Midbrain (tissue), 1 donor: ENCODE data around the gene SIGLEC5.
"Not testable (repeated sequence)": the region's sequence is repeated elsewhere in the genome, so short reads cannot be mapped to it uniquely, and the experiment has no call there.

Experiments
- DNase-seq: peaks from one replicate; lab custom pipeline; 2025; lab: John Stamatoyannopoulos, UW

Gene SIGLEC5, protein sequence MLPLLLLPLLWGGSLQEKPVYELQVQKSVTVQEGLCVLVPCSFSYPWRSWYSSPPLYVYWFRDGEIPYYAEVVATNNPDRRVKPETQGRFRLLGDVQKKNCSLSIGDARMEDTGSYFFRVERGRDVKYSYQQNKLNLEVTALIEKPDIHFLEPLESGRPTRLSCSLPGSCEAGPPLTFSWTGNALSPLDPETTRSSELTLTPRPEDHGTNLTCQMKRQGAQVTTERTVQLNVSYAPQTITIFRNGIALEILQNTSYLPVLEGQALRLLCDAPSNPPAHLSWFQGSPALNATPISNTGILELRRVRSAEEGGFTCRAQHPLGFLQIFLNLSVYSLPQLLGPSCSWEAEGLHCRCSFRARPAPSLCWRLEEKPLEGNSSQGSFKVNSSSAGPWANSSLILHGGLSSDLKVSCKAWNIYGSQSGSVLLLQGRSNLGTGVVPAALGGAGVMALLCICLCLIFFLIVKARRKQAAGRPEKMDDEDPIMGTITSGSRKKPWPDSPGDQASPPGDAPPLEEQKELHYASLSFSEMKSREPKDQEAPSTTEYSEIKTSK

DNA sequence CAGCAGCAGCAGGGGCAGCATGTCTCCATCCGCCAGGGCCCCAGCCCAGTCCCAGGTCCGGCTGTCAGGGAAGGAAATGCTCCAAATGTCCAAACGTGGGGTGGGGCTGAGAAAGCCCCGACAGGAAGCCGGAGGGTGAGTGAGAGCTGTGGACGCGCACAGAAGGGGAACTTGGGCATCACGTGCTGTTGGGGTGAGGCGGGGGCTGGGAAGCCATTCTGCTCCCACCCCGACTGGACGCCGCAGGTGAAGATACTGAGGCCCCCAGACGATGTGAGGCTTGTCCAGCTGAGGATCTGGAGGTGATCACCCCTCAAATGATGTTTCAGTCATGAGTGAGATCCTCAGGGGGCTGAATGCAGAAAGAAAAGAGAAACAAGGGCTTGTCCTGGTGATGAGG, at the start of gene SIGLEC5:
TSS of gene SIGLEC5 (minus strand) at position 87 of the 400 bp plus-strand sequence. CDS start at position 21, 66 bp downstream.
- not testable (repeated sequence) for DNase-seq

DNA sequence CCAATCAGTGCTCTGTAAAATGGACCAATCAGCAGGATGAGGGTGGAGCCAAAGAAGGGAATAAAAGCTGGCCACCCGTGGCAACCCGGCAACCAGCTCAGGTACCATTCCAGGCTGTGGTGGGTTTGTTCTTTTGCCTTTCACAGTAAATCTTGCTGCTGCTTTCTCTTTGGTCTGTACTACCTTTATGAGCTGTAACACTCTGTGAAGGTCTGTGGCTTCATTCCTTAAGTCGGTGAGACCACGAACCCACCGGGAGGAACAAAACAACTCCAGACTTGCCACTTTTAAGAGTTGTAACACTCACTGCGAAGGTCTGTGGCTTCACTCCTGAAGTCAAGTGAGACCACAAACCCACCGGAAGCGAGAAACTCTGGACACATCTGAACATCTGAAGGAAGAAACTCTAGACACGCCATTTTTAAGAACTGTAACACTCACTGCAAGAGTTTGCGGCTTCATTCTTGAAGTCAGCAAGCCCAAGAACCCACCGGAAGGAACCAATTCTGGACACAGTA, 46.4 kb upstream of the SIGLEC5 start:
- DNase-seq: no peak

DNA sequence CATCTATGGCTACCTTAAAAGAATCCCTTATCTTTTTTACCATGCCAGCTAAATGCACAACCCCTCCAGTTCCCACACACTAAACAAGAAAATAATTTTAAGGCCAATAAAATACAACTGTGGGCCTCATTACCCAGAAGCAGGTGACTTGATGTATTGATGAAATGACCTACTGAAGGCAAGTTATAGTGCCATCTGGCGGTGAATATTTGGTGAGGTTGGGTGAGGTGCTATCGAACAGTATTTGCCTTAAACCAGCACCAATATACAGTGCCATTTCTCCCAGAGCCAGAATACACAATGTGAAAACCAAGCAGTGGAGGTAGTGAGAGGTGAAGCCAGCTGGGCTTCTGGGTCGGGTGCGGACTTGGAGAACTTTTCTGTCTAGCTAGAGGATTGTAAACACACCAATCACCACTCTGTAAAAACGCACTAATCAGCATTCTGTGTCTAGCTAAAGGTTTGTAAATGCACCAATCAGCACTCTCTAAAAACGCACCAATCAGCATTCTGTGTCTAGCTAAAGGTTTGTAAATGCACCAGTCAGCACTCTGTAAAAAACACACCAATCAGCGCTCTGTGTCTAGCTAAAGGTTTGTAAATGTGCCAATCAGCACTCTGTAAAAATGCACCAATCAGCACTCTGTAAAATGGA, 45.8 kb upstream of the SIGLEC5 start:
- not testable (repeated sequence) for DNase-seq

DNA sequence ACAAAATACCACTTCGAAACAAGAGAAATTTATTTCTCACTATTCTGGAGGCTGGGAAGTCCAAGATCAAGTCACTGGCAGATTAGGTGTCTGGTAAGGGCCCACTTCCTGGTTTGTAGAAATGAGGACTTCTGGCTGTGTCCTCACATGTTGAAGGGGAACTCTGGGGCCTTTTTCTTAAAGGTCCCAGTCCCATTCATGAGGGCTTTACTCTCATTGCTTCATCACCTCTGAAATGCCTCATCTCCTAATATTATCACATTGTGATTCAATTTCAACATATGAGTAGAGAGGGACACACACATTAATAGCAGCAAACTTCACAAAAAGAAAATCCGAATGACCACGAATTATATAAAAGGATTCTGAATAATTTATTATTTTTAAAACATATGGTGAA, 38.0 kb upstream of the SIGLEC5 start:
- no peak for DNase-seq

DNA sequence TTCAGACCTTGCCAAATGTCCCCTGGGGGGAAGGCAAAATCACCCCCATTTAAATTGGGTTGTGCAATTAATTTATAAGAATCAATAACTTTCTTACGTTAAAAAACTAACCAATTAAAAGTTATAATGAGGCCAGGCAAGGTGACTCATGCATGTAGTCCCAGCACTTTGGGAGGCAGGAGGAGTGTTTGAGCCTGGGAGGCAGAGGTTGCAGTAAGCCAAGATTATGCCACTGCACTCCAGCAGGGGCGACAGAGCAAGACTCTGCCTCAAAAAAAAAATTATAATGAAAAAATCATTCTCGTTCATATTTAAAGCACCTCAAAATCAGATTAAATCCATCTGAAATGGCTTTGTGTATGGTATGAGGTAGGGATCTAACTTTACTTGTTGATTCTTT, 34.8 kb upstream of the SIGLEC5 start:
- no peak for DNase-seq

DNA sequence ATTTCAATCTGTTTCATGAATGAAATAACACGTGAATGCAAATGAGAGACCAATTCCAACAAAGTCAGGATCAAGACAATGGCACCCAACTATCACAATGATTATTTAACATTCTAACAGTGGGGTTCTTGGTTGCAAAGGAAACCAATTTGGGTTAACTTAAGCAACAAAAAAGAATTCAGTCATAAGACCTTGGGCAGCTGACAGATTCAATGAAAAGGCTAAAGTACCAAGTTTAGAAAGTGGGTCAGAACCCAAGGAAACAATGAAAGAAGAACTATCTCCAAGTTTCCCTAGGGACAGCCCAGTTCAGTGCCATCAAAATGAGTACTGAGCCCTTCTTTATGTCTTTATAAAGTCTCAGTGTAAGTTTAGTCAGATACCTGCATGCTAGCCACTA, 33.9 kb upstream of the SIGLEC5 start:
- no peak for DNase-seq

DNA sequence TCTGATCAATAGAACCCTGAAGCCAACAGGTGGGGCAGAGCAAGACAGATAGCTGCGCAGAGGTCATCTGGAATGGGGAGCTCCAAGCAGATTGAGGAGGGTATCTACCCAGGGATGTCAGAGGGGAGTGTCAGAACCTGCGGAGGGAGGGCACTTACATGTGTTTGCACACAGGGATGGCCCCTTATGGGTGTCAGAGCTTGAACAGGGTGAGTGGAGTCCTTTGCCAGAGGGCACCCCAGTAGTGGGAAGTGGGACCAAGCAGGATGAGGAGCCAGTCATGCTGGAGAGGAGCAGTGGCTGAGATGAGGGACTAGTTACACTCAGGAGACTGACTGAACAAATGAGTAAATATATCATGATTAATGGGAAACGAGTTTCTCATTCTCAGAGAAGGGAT, 33.4 kb upstream of the SIGLEC5 start:
- DNase-seq: no peak

DNA sequence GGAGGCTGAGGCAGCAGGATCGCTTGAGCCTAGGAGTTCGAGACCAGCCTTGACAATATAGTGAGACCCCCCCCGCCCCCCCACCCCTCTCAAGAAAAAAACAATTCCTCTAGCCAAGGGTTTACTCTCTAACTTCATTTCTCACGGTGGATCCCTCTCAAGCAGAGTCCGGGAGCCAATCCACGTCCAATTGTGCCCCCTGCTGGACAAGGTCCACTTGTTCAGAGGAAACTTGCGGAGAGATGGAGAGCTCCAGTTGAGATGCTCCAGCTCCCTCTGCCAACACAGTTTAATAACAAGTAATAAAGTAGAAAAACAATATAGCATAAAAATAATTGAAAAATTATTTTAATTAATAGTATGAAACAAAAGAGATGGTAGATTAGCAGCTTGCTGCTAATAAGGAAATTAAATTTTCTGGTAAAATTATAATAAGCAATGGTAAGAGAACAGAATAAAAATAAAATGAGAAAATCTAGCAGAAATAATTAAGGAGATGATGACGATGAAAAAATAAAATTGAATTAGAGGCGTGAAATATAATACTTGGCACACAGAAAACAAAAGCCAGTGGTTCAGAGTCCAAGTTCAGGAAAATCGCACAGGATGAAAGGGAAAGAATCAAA, 30.9 kb upstream of the SIGLEC5 start:
- DNase-seq: peak; percentile 84

DNA sequence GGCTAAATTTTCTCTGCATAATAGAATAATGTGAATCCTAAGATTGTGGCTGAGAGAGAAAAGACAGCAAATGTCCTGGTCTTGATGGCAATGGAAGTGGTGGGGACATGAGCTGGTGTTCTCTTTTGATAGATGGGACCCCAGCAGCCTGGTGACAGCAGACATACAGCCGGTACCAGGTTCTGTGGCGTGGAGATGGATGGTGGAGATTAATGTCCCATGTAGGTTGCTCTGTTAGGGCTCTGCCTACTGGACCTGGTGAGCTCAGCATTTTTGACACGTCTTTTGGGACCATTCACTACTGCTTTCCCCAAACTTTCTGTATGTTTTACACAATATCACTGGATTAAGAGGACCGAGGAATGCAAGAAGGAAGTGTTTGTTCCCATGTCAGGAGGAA, 24.6 kb upstream of the SIGLEC5 start:
- no peak for DNase-seq

DNA sequence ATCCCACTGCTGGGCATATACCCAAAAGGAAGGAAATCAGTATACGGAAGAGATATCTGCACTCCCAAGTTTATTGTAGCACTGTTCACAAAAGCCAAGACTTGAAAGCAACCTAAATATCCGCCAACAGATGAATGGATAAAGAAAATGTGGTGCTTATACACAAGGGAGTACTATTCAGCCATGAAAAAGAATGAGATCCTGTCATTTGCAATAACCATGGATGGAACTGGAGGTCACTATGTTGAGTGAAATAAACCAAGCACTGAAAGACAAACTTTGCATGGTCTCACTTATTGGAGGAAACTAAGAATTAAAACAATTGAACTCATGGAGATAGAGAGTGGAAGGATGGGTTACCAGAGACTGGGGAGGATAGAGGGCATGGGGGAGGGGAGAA, 23.0 kb upstream of the SIGLEC5 start:
- no peak for DNase-seq

DNA sequence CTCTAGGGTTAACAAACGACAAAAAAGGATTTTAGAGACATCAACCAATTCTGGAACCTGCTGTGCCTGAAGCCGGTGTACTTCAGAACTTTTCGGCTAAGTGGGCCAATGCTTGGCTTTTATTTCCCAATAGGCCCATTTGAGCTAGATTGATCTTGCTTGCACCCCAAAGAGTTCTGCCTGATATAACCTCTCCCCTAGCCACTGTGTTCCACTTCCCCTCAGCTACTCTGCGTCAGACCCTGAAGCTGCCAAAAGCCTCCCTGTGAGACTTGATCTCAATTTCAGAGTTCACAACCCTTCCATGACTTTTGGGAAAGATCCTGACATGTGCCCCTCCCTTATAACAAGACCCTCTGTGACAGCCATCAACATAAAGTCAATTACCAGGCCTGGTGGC, 22.1 kb upstream of the SIGLEC5 start:
- no peak for DNase-seq

DNA sequence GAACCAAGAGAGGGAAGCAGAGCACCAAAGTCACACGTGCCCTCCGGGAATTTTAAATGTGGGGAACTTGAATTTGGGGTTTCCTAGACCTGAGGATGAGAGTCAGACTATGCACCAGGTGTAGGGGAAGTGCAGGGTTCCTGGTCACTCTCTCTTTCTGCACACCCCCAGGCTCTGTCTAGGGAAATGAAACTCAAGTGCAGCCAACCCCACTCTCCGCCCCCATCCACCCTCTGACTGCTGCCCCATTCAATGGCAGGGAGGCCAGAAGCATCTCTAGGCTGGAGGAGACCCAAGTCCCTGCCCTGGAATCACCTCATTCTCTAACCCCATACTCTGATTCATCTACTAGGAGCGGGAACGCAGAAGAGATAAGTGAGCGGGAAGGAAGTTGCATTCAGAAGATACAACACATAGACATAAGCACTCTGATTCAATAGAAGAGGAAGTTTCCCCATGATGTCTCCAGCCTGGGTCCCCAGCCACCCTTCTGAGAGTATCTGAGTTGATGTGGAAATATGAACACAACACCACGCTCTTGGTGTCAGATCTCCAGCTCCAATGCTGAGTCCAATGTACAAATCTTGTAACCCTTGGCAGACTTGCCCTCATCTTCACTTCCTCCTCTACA, 21.1 kb upstream of the SIGLEC5 start:
- DNase-seq: no peak

DNA sequence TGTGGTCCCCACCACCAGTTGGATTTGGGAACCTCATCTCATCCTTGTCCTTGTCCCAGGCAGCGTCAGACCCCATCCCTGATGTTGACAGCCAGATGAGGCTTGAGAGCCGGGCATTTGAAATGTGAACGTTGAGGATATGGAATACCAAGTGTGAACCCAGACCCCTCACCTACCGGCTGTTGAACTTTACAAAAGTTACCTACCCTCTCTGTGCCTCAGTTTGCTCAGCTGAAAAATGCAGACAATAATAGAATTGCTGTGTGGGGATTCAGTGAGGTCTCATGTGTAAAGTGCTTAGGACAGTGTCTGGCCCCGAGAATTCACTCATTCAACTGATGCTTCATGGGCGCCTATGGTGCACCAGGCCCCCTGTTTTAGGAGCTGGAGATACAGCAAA, 17.1 kb upstream of the SIGLEC5 start:
- no peak for DNase-seq

DNA sequence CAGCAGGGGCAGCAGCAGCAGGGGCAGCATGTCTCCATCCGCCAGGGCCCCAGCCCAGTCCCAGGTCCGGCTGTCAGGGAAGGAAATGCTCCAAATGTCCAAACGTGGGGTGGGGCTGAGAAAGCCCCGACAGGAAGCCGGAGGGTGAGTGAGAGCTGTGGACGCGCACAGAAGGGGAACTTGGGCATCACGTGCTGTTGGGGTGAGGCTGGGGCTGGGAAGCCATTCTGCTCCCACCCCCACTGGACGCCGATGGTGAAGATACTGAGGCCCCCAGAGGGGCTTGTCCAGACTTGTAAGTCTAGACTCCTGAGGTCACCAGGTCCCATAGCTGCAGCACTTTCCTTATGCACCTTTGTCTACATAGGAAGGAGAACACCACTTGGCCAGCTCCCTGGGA, 16.5 kb upstream of the SIGLEC5 start, which contains the start of gene SIGLEC14:
TSS of gene SIGLEC14 (minus strand) at position 96 of the 400 bp plus-strand sequence. CDS start at position 30, 66 bp downstream.
- DNase-seq: not testable (repeated sequence)

DNA sequence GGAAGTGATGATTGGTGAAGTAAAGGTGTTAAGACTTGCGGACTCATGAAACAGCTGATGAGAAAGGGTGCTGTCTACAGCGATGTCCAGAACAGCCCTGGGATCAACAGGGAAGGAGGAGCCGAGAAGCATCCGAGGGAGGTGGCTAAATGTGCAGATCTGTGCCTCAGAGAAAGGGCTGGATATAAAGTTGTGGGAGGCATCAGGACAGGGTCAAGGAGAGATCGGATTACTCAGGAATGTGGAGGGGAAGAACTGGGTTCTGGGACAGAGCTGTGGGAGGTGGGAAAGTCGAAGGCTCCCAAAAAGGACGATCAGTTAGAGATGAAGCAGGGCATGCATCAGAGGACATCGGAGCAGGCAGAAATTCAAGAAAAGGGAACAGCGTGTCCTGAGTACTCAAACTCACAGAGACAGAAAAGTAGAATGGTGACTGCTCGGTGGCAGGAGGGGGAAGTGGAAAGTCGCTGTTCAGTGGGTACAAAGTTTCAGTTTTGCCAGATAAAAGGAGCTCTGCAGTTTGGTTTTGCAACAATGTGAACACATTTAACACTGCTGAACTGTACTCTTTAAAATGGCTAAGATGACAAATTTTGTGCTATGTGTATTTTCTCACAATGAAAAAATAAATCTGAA, 14.6 kb upstream of the SIGLEC5 start:
- DNase-seq: no peak

DNA sequence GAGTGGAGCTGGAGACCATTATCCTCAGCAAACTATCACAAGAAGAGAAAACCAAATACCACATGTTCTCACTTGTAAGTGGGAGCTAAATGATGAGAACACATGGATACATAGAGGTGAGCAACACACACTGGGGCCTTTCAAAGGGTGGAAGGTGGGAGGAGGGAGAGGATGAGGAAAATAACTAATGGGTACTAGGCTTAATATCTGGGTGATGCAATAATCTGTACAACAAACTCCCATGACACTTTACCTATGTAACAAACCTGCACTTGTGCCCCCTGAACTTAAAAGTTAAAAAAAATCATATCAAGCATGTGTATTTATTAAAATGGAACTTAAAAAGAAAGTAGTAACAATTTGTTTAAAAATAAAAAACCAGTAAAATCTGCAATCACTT, 11.4 kb upstream of the SIGLEC5 start:
- DNase-seq: no peak

DNA sequence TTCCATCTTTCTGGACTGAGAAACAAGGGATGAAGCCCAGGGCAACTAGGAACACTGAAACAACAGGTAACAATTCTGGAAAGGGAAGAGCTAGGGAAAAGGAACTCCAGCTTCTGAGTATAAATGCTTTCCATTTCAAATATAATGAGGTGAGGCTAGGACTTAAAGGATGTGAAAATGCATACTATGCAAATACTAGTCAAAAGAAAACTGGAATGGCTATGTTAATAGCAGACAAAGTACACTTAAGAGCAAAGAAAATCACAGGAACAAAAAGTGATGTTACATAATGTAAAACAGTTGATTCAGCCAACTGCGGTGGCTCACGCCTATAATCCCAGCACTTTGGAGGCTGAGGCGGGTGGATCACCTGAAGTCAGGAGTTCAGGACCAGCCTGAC, 10.2 kb upstream of the SIGLEC5 start:
- DNase-seq: no peak

DNA sequence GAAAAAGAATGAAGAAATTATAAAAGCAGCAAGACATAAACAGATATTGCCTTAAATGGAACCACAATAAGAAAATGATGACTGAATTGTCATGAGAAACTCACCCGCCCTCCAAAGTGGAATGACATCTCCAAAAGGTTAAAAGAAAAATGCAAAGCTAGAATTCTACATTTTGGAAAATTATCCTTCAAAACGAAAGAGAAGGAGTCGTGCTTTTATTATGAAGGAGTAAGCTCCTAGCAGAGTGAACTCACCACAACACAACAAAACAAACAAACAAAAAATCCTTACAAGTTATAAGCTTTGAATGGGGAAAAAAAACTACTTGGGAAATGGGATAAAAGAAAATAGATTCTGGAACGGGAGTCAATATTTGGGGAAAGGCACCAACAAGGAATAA, 9.7 kb upstream of the SIGLEC5 start:
- no peak for DNase-seq

DNA sequence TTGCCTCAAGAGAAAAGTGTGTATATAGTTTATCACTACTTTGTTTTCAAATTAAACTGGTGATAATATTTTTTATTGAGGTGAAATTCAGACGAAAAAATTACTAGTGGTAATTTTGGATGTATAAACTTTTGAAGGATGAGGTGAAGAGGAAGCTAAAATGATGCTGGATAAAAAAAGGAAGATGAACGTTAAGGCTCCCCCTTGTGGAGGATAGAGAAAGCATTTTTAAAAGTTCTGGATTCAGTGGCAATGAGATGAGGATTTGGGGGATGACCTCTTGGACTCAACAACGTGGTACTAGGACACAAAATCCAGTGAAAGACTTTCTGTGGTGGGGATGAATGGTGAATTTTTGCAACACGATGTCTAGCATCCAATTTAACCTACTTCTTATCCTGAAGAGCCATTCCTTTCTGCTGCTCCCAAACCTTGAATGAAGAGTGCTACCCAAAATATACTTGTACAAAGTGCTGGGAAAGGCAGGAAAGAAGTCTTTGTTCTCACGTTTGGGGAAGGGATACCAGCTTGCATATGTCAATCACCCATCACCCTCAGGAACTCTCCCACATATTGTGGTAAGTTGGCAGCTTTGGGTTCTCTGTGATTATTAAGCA, 7.3 kb upstream of the SIGLEC5 start:
- no peak for DNase-seq

DNA sequence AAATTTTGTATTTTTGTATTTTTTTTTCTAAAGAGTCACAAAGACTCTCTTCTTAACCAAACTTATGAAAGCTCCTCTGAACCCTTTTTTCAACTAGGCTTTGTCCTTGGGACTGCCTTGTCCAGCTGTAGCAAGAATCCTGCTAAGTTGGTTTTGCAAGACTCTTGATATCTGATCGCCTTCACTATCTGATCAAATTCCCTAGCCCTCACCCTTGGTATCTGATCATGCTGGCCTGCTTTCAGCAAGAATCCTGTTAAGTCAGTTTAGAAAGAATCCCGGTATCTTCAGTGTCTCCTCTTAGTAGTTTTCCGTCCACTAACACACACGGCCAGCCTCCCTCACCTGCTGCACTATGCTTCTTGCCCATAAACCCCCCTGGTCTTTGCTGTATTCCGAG, 1.9 kb upstream of the SIGLEC5 start:
- DNase-seq: no peak
